Suprapubic skin (tissue), 3 donors: Measurements from ENCODE around the gene NAE1.

Source experiments
- CTCF ChIP-seq, 2 donors: fragments of 200-600 bp in 1 of 2; fragments of 450-650 bp in 1 of 2; sonication (generic) in 1 of 2; IDR thresholded peaks; one replicate each; pipeline ENCODE4 v1.5.1; 2016 to 2019; ENCODE audit warnings: antibody characterized with exemption in 2 of 2, mild to moderate bottlenecking in 1 of 2, moderate library complexity in 1 of 2
- POLR2A ChIP-seq, 2 donors: fragments of 450-650 bp; IDR thresholded peaks; one replicate each; pipeline ENCODE4 v1.6.1; 2017; ENCODE audit warnings: antibody characterized with exemption in 2 of 2, mild to moderate bottlenecking in 2 of 2, moderate library complexity in 2 of 2

GRCh38 chr16:66845791-66846221 is 15.0 kb upstream of the NAE1 start:
- no peak for TF ChIP-seq POLR2A (IDR thresholded peaks at IDR 0.05)
- TF ChIP-seq CTCF (IDR thresholded peaks at IDR 0.05), result no peak
